ENCODE results near the gene ZNF571.

Gene ZNF571

GRCh38 chr19:37594304-37594981 lies at the start of gene ZNF571, which contains the start of gene ZNF540:
Gene ZNF571 (minus strand): TSS chr19:37594792. CDS start chr19:37586676, 8,116 bp downstream.
Gene ZNF540 (plus strand): TSS chr19:37594876. CDS start chr19:37598448, 3,572 bp downstream.
- peak; percentile 96 for DNase-seq

DNA sequence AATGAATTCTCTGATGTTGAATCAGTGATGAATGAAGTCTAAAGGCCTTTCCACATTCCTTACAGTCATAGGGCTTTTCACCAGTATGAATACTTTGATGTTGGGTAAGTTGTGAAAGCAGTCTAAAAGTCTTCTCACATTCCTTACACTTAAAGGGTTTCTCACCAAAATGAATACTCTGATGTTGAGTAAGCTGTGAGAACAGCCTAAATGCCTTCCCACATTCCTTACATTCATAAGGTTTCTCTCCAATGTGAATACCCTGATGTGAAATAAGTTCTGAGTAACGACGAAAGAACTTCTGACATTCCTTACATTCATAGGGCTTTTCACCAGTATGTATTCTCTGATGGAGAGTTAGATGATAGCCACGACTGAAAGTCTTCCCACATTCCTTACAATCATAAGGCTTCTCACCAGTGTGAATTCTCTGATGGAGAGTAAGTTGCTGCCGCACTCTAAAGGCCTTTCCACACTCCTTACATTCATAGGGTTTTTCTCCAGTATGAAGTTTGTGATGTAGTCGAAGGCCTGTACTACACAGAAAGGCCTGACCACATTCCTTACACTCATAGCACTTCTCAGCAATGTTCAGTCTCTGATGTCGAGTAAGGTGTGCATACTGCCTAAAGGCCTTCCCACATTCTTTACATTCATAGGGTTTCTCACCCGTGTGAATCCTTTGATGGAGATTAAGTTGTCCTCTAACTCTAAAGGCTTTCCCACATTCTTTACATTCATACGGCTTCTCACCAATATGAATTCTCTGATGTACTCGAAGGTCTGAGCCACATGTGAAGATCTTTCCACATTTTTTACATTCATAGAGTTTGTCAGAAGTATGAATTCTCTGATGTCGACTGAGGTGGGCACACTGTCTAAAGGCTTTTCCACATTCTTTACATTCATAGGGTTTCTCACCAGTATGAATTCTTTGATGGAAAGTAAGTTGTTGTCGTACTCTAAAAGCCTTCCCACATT lies 40.8 kb upstream of the ZNF571 start:
- no peak for DNase-seq

DNA sequence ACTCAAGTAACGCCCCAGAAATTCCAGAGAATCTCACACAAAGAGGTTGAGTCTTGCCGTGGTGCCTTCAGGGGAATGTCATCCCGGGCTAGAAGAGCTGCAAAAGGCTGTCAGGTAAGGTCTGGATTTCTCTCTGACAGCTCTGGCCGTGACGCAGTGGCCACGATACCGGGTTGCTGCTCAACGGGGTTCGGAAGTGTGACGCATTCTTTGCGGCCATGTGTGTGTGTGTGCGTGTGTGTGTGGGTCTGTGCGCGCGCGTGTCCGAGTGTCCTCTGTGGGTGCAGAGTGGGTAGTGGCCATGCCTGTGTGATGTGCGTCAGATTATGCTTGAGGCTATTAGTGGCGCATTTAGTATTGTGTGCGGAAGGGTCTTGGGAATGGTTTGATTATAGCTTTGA lies 390 bp upstream of the ZNF571 start:
- peak; percentile 59 for DNase-seq

DNA sequence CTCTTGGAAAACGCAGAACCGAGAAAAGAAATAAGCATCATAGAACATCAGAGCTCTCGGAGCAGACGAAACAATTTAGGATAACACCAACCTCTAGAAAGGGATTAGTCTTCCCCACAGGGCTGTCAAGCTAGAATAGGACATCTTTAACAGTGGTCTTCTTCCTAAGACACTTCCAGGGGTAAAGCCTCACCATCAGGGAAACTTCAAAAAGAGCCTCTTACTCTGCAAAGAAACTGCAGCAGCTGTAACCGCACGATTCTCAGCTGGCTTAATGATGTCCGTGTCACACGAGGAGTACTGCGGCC lies 642 bp downstream of the ZNF571 start:
- DNase-seq = peak; percentile 25

- DNase-seq = no peak
Measured at GRCh38 chr19:37583340-37583739, 11.3 kb downstream of the ZNF571 start.

- no peak for DNase-seq
Measured at GRCh38 chr19:37572203-37572602, 22.4 kb downstream of the ZNF571 start.

GRCh38 chr19:37565370-37565669 lies 29.3 kb downstream of the ZNF571 start:
- DNase-seq = no peak

DNA sequence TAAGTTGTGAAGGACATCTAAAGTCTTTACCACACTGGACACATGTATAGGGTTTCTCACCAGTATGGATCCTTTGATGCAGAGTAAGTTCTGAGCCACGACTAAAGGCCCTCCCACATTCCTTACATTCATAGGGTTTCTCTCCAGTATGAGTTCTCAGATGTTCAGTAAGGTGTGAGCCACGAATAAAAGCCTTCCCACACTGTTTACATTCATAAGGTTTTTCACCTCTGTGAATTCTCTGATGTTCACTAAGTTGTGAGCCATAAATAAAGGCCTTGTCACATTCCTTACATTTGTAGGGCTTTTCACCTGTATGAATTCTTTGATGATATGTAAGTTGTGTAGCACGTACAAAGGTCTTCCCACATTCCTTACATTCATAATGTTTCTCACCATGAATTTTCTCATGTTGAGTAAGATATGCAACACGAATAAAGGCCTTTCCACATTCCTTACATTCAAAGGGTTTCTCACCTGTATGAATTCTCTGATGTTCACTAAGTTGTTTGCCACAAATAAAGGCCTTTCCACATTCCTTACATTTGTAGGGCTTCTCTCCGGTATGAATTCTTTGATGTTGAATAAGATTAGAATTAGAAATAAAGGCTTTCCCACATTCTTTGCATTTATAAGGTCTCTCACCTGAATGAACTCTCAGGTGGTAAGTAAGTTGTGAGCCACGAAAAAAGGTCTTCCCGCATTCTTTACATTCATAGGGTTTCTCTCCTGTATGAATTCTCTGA lies 29.8 kb downstream of the ZNF571 start:
- peak; percentile 6 for DNase-seq

GRCh38 chr19:37563518-37563917 lies 31.1 kb downstream of the ZNF571 start:
- DNase-seq = no peak

DNA sequence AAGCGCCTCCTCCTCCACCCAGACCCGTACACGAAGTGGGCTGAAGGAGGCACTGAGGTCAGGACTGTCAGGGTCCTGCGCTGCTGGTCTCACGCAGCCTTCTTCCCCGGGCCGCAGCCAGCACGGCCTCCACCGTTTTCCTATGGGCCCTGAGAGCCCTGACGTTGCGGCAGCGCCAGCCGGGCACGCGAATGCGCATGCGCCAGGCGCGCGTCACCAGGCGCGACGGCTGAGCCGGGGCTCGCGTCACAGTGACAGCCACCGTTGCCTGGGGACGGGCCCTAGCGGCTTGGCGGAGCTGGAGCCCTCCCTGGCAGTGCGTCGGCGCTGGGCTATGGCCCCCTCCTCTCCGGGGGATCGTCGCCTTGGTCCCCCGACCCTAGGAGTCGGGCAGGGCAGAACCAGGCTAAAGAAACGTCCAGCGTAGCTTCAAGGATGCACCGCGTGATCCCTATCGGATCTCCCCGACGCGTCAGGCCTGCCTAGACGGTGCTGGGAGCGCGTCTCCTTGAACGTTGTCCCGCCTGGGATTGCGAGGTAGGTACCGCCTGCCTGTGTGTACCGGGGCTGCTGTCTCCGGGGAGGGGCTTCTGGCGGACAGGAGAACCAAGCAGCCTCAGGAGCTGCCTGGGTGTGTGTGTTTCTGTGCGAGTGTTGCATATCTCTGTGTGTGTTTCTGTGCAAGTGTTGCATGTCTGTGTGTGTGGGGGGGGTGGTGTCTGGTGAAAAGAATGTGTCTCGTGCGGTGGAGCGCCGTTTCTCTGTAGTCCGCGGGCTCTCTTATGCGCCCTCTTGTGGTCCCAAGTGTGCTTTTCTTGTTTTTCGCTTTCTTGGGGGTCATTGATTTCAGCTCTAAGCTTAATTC lies 43.2 kb downstream of the ZNF571 start:
- DNase-seq = peak; percentile 86

GRCh38 chr19:37537391-37537947 lies 57.1 kb downstream of the ZNF571 start:
- DNase-seq = no peak

- DNase-seq = no peak
Measured at GRCh38 chr19:37519890-37520289, 74.7 kb downstream of the ZNF571 start.

Data from hematopoietic multipotent progenitor cell treated with erythropoietin and hydrocortisone succinate and interleukin-3 and kit ligand, for 4 days (in vitro differentiated cells).